ENCODE data around the gene TAF1B. TPM values are rescaled to one million over a fixed set of nuclear protein-coding genes. Genes with fewer than 3 reads are reported as not detected.

The TAF1B gene
- total RNA-seq, 1 experiment from 2014 or later = 24.8 TPM

DNA sequence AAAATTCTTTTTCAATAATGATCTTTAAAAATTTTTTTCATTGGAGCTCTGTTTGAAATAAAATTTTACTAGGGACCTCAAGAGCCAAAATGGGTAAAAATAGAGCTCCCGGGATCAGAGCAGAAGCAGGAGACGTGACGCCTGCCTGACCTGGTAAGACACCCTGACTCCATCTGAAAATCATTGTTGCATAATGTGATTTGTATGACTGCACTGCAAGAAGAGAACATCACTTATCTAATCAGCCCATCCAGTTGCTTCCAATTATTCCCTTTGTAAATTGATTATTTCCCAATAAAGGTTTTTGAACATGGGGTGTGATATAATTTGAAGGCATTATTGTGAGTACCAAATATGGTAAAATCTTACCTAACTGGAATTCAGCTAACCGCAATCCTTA is 17.1 kb upstream of the TAF1B start:
- ChIA-PET CTCF (no interaction called here), POLR2A (ENCODE audit: unreplicated experiment) (no interaction called here)
- no peak overlapping the region for H3K4me2 ChIP-seq
- intact Hi-C loops (cut with micrococcal nuclease; ENCODE audit: unreplicated experiment) = no loop called here
- peaks cover 23% of the 10 kb centered on the region for H3K4me1 ChIP-seq (replicated peaks; ENCODE audit: insufficient read depth)
- DNase-seq = no peak
- H3K27me3 ChIP-seq (ENCODE audit: insufficient read depth, low read depth) = no peaks in the 10 kb centered on the region
- H3K27ac ChIP-seq = no peak overlapping the region
- H3K4me3 ChIP-seq = no peak overlapping the region
- H3K9me3 ChIP-seq (ENCODE audit: insufficient read depth, low read depth) = no peaks in the 10 kb centered on the region
- peaks cover 27% of the 10 kb centered on the region for H3F3A ChIP-seq (ENCODE audit: insufficient read depth, low read depth)
- H3K9me2 ChIP-seq (ENCODE audit: insufficient read depth) = no peaks in the 10 kb centered on the region
- no peak overlapping the region for H2AFZ ChIP-seq
- H3K36me3 ChIP-seq (ENCODE audit: low read depth) = no peaks in the 10 kb centered on the region
- no peaks in the 10 kb centered on the region for H4K20me1 ChIP-seq (ENCODE audit: insufficient read depth)
- no TSS peak for BruUV-seq (replicated peaks)
- TF ChIP-seq EZH2 (IDR thresholded peaks at IDR 0.05; ENCODE audit: low read depth) = no peak
- TF ChIP-seq, protein P1, sequence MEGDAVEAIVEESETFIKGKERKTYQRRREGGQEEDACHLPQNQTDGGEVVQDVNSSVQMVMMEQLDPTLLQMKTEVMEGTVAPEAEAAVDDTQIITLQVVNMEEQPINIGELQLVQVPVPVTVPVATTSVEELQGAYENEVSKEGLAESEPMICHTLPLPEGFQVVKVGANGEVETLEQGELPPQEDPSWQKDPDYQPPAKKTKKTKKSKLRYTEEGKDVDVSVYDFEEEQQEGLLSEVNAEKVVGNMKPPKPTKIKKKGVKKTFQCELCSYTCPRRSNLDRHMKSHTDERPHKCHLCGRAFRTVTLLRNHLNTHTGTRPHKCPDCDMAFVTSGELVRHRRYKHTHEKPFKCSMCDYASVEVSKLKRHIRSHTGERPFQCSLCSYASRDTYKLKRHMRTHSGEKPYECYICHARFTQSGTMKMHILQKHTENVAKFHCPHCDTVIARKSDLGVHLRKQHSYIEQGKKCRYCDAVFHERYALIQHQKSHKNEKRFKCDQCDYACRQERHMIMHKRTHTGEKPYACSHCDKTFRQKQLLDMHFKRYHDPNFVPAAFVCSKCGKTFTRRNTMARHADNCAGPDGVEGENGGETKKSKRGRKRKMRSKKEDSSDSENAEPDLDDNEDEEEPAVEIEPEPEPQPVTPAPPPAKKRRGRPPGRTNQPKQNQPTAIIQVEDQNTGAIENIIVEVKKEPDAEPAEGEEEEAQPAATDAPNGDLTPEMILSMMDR (conservative IDR thresholded peaks at IDR 0.05) = no peak
- H3K79me2 ChIP-seq (ENCODE audit: low read depth) = no peaks in the 10 kb centered on the region

- intact Hi-C loops (cut with micrococcal nuclease; ENCODE audit: unreplicated experiment) = loop anchor here (1.0 to 5.0 kb wide), 5 partner anchors 12 to 110 kb away; partner anchors contain the start of gene TAF1B
- H3K4me3 ChIP-seq = peak overlapping the region; percentile 41; the same call in 1 of the 2 replicates
- no peaks in the 10 kb centered on the region for H3K36me3 ChIP-seq (ENCODE audit: low read depth)
- peak; percentile 31 to 53 for DNase-seq
- no peaks in the 10 kb centered on the region for H3K9me2 ChIP-seq (ENCODE audit: insufficient read depth)
- POLR2A ChIA-PET (ENCODE audit: unreplicated experiment) = interaction anchor here (0.5 to 0.6 kb wide), 2 partner anchors 13 to 555 kb away, joined by 3 to 4 read pairs; no protein-coding TSS in a partner anchor
- TF ChIP-seq, protein P1 (conservative IDR thresholded peaks at IDR 0.05) = no peak
- TF ChIP-seq EZH2 (IDR thresholded peaks at IDR 0.05; ENCODE audit: low read depth) = no peak
- CTCF ChIA-PET = no interaction called here
- H3K79me2 ChIP-seq (ENCODE audit: low read depth) = no peaks in the 10 kb centered on the region
- no TSS peak for BruUV-seq (replicated peaks)
- H4K20me1 ChIP-seq (ENCODE audit: insufficient read depth) = no peaks in the 10 kb centered on the region
- peak overlapping the region; percentile 81 for H3K4me2 ChIP-seq
- 0 out of 2 replicates have a peak overlapping the region, but pooled peaks have one; percentile 2 for H2AFZ ChIP-seq
- no peaks in the 10 kb centered on the region for H3K9me3 ChIP-seq (ENCODE audit: insufficient read depth, low read depth)
- H3K4me1 ChIP-seq (replicated peaks; ENCODE audit: insufficient read depth) = peaks cover 49% of the 10 kb centered on the region
- peak overlapping the region; percentile 84 for H3K27ac ChIP-seq
- H3K27me3 ChIP-seq (ENCODE audit: insufficient read depth, low read depth) = no peaks in the 10 kb centered on the region
- peaks cover 30% of the 10 kb centered on the region for H3F3A ChIP-seq (ENCODE audit: insufficient read depth, low read depth)
These were observed 12.4 kb upstream of the TAF1B start for GRCh38 chr2:9830685-9831410.

DNA sequence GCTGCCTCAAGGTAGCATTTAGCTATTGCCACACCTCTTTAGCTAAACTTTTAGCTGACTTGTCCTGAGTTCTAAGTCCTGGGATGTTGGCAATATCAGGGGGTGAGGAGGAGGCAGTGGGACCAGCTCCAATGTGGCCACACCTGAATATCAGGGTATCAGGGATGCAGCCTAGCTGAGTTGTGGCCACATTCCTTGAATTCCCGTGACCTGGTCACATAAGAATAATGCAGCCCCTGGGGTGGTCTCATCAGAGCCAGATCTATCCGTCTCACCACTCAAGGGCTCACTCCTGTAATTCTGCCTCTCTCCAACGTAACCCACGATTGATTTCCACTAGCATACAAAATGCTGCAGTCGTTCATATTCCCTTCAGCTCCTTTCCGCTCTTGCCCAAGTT is 11.6 kb upstream of the TAF1B start:
- Histone ChIP-seq H3K27me3 (ENCODE audit: insufficient read depth, low read depth) (no peaks in the 10 kb centered on the region), H3K4me2 (0 out of 2 replicates have a peak overlapping the region, but pooled peaks have one; percentile 81), H3K36me3 (ENCODE audit: low read depth) (no peaks in the 10 kb centered on the region), H3K79me2 (ENCODE audit: low read depth) (no peaks in the 10 kb centered on the region), H4K20me1 (ENCODE audit: insufficient read depth) (no peaks in the 10 kb centered on the region), H3K9me3 (ENCODE audit: insufficient read depth, low read depth) (no peaks in the 10 kb centered on the region), H3K4me1 (replicated peaks; ENCODE audit: insufficient read depth) (peaks cover 57% of the 10 kb centered on the region), H3K4me3 (no peak overlapping the region), H3K9me2 (ENCODE audit: insufficient read depth) (no peaks in the 10 kb centered on the region), H2AFZ (no peak overlapping the region), H3K27ac (peak overlapping the region; percentile 84; the same call in 1 of the 2 replicates), H3F3A (ENCODE audit: insufficient read depth, low read depth) (peaks cover 34% of the 10 kb centered on the region)
- POLR2A ChIA-PET (ENCODE audit: unreplicated experiment) = interaction anchor here (0.5 to 0.6 kb wide), 2 partner anchors 217 to 556 kb away, joined by 3 to 17 read pairs; no protein-coding TSS in a partner anchor
- DNase-seq = peak in 1 of 2 experiments; percentile 34
- intact Hi-C loops (cut with micrococcal nuclease; ENCODE audit: unreplicated experiment) = loop anchor here (2.0 to 5.0 kb wide), 2 partner anchors 23 to 66 kb away; no protein-coding TSS in a partner anchor
- BruUV-seq (replicated peaks) = no TSS peak
- no peak for TF ChIP-seq EZH2 (IDR thresholded peaks at IDR 0.05; ENCODE audit: low read depth)
- TF ChIP-seq, protein P1 (conservative IDR thresholded peaks at IDR 0.05) = no peak
- CTCF ChIA-PET = interaction anchor here (0.6 kb wide), 2 partner anchors 75 to 1221 kb away, joined by 3 to 6 read pairs; no protein-coding TSS in a partner anchor
